ENCODE results near the gene STK39. TPM values are rescaled to one million over a fixed set of nuclear protein-coding genes. Genes with fewer than 3 reads are reported as not detected.

Gene STK39
- total and polyA plus RNA-seq, 2 of the 4 experiments (the other 2 are of a cell fraction): 11.8 to 16.4 TPM

- H4K8ac ChIP-seq (ENCODE audit: low read depth in 2 of 2, low read length in 2 of 2): no peak overlapping the region
- no peak overlapping the region for H3K14ac ChIP-seq (replicated peaks; ENCODE audit: low read depth, low read length)
- no peak overlapping the region for H3K4ac ChIP-seq (ENCODE audit: low read depth, low read length)
- in situ Hi-C loops (cut with MboI; ENCODE audit: low sequenced_read_pairs) (no loop called here), intact Hi-C loops (cut with micrococcal nuclease) (no loop called here), dilution Hi-C loops (cut with HindIII; ENCODE audit: low sequenced_read_pairs, unreplicated experiment) (no loop called here)
- no peak overlapping the region for H4K91ac ChIP-seq (ENCODE audit: insufficient read depth, low read depth, low read length)
- no peak overlapping the region for H3K23ac ChIP-seq (ENCODE audit: low read depth, low read length)
- H2BK120ac ChIP-seq (ENCODE audit: low read depth, low read length): no peak overlapping the region
- DNase-seq: no peak
- TF ChIP-seq POLR2A (IDR thresholded peaks at IDR 0.05; ENCODE audit: low read depth, low read length) (no peak), SMC3 (IDR thresholded peaks at IDR 0.05; ENCODE audit: low read depth, low read length) (no peak), MXI1 (IDR thresholded peaks at IDR 0.05; ENCODE audit: borderline replicate concordance, low read depth, low read length) (no peak), CHD1 (IDR thresholded peaks at IDR 0.05; ENCODE audit: low read depth, low read length) (no peak), NFE2L2 (IDR thresholded peaks at IDR 0.05; ENCODE audit: low read depth, low read length) (no peak), CEBPB (IDR thresholded peaks at IDR 0.05; ENCODE audit: low read depth, low read length) (no peak), ELK1 (IDR thresholded peaks at IDR 0.05; ENCODE audit: borderline replicate concordance, low read depth, low read length) (no peak)
- 100% methylated on average over 1 of the region's 3 CpGs; no CpG with 5 or more reads in 1 of the 2 experiments for WGBS, 2 experiments (ENCODE audit: extremely low coverage in 2 of 2, insufficient read length in 1 of 2)
- ChIA-PET CTCF (interaction anchor here (1.3 kb wide), 1 partner anchor 14 kb away, joined by 3 read pairs; no protein-coding TSS in a partner anchor), POLR2A (ENCODE audit: unreplicated experiment) (no interaction called here)
- no peak overlapping the region for H2BK5ac ChIP-seq (ENCODE audit: low read depth, low read length, poor library complexity, severe bottlenecking)
- no peak overlapping the region for H2AK5ac ChIP-seq (ENCODE audit: low read depth, low read length)
- no peaks in the 10 kb centered on the region for H4K20me1 ChIP-seq (ENCODE audit: insufficient read depth, low read length)
- no peak overlapping the region for H3K18ac ChIP-seq (ENCODE audit: low read depth, low read length)
- no peak overlapping the region for H4K5ac ChIP-seq (ENCODE audit: low read depth, low read length)
- H3K4me3 ChIP-seq (ENCODE audit: insufficient read depth, low read depth, low read length): no peak overlapping the region
- no peak overlapping the region for H3K9ac ChIP-seq (ENCODE audit: low read depth, low read length)
- H2AK9ac ChIP-seq (replicated peaks; ENCODE audit: low read depth, low read length, poor library complexity): no peak overlapping the region
- H2BK20ac ChIP-seq (ENCODE audit: low read depth, low read length): no peak overlapping the region
- BruUV-seq (replicated peaks): no TSS peak
- no peaks in the 10 kb centered on the region for H3K9me3 ChIP-seq (ENCODE audit: control insufficient read depth, insufficient read depth, low read length)
- H3K79me1 ChIP-seq (ENCODE audit: low read depth in 1 of 2, low read length in 2 of 2): peaks cover 0 to 8% of the 10 kb centered on the region in 2 experiments; a peak in 2 of 4 replicates
- peaks cover 4% of the 10 kb centered on the region for H3K4me1 ChIP-seq (ENCODE audit: control insufficient read depth, insufficient read depth, low read length)
- H2AFZ ChIP-seq (replicated peaks; ENCODE audit: low read length, poor library complexity): no peak overlapping the region
- no peak overlapping the region for H3K56ac ChIP-seq (ENCODE audit: extremely low read depth, insufficient read depth, low read length)
- ATAC-seq (ENCODE audit: low read depth): no peak
- peaks cover 2% of the 10 kb centered on the region; the same call in 1 of the 2 replicates for H3K9me1 ChIP-seq (ENCODE audit: insufficient read depth, low read length)
- no peaks in the 10 kb centered on the region for H3K27me3 ChIP-seq (ENCODE audit: control insufficient read depth, insufficient read depth, low read length)
- no peak overlapping the region for H2BK15ac ChIP-seq (ENCODE audit: low read depth, low read length)
- no peak overlapping the region for H3K27ac ChIP-seq (ENCODE audit: insufficient read depth, low read length)
- no peak overlapping the region for H3K4me2 ChIP-seq (ENCODE audit: low read depth, low read length)
- H3K36me3 ChIP-seq (ENCODE audit: control insufficient read depth, insufficient read depth, low read length): peaks cover 9% of the 10 kb centered on the region; the same call in 1 of the 2 replicates
These were observed 243.5 kb downstream of the STK39 start for GRCh38 chr2:168003876-168004275.
